Stimulated activated CD8-positive, alpha-beta memory T cell treated with anti-CD3 and anti-CD28 coated beads, Interleukin-7, amount 100 ng/mL, for 4 hours (primary cell): Measurements from ENCODE around the gene MRPS7.
A peak's percentile ranks its signal among the peaks of the same experiment; 100 is the strongest.
"Not testable (repeated sequence)": the region's sequence is repeated elsewhere in the genome, so short reads cannot be mapped to it uniquely, and the experiment has no call there.

Experiments
- DNase-seq, 2 donors: peaks; one replicate each; pipeline ENCODE4 v3.0.0-alpha.2; 2020; ENCODE audit warnings: low read depth in 2 of 2

Gene MRPS7

DNA sequence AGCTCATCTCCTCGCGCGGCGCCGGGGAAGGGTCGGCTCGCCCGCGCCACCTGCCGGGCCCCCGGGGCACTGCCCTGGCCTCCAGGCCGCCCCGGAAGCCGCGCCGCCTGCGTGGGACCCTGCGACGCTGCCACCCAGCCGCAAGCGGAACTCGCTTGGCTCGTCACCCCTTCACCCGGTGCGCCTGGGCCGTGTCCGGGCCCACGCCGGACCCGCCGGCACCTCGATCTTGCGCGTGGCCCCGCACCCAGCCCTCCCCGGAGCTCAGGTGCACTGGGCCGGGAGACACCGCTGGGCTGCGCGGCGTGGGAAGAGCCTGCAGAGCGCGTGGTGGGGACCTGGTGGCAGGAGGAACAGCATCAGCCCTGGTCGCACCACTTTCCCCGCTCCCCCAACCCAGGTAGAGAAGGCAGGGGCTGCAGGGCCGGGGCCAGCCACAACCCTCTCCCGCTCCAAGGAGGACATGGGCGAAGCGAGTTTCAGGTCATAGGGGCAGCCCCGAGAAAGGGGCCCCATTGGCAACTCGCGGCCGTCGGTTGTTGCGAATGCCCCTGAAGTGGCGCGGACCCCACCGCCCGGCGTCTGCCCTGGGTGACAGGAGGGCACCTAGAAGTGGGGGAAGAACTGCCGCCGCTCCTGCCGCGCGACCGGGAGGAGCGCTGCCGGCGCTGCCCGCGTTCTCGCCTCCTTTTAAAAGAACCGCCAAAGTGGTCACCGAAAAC is 9.7 kb downstream of the MRPS7 start:
- peak; percentile 66 to 85 for DNase-seq

DNA sequence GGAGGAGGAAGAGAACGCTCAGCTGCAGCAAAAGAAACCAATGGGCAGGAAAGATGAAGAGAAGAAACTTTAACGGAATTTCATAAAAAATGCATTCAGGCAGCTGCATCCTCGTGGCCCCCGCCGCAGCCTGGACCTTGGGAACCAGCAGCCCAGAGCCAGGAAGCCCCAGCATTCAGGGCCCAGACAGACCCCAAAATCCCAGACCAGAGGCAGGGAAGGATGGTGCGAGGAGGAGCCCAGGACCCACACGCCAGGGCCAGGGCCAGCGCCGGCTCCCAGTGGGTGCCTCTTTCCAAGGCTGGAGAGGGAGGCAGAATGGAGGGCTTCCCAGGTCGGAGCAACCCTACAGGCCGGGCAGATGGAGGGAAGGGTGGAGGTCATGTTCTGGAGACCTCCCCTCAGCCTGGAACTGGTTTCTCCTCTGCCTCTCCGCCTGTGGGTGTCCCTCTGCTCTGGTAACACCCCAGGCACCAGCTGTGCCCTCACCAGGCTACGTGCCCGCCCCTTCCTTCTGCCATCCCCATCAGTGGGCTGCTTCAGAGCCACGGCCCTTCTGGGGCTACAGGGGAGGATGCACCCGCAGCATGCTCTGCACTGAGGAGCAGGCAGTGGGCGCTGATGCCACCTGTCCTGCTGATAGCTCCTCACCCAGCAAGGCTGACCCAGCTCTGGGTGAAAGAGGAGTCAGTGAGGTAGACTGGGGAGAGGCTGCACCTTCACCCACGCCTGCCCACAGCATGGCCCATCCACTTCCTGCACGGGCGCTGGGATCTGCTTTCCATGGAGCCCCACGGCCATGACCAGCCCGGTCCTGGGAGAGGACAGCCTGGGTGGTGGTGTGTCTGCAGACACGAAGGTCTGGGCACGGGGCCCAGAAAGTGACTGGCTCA is 10.5 kb downstream of the MRPS7 start:
- DNase-seq = no peak

DNA sequence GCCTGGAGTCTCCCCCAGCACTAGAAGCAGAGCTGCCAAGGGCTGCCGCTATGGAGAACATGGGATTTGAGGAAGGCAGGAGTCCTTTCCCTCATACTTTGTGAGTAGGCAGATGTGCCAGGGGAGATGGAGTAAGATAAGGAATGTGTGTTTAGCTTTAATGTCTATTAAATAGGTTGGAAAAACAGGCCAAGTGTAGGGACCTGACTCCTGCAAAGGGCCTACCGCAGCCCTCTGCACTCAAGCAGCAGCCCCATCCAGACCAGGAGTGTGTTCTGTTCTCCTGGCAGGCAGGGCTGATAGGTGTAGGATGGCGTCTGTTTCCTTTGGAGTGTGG is 11.1 kb downstream of the MRPS7 start:
- no peak for DNase-seq

DNA sequence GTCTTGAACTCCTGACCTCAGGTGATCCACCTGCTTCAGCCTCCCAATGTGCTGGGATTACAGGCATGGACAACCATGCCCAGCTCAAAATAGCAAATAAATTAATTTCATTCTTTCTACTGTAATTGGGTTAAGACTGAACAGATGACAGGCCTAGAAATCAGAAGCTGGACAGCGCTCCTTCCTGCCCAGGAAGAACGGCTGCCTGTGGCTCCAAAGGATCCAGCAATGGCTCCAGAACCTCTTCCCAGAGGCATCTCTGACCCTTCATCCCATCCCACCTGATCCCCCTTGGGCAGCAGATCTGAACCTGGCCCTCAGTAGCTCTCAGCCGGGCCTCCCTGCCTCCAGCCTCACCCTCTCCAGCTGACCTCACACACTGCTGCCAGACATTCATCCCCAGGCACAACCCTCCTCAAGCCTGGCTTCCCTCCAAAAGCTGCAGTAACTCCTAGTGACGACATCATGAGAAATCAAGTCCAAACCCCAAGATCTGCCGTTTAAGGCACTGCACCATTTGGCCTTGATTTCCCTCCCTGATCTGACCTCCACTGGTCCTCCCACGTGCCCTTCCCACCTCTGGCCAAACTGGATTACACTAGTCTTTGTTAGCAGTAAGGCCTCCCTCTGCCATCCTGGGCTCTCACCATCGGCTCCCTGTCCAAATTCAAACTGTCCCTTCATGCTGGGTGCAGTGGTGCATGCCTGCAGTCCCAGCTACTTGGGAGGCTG is 12.5 kb downstream of the MRPS7 start:
- DNase-seq = no peak

DNA sequence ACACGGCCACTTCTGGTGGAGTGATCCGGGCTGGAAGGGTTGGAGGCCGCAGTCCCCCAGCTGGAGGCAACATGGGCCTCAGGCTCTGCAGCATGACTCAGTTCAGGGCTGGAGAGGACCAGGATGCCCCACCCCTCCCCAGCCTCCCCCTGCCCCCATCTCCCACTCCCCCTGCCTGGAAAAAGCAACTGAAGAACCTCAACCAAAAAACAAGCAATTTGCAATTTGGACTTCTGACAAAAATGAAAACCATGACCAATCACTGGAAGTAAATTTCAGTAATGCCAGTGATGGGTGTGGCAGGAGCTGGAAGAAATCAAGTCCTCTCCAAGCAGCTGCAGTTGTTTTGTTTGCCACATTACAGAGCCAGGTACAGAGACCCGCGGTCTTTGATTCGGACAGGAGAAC is 16.0 kb downstream of the MRPS7 start:
- no peak for DNase-seq

DNA sequence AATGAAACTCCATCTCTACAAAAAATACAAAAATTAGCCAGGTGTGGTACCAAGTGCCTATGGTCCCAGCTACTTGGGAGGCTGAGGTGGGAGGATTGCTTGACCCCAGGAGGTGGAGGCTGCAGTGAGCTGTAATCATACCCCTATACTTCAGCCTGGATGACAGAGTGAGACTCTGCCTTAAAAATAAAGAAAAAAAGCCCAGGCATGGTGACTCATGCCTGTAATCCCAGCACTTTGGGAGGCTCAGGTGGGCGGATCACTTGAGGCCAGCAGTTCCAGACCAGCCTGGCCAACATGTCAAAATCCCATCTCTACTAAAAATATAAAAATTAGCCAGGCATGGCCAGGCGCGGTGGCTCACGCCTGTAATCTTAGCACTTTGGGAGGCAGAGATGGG is 18.5 kb downstream of the MRPS7 start:
- not testable (repeated sequence) for DNase-seq

DNA sequence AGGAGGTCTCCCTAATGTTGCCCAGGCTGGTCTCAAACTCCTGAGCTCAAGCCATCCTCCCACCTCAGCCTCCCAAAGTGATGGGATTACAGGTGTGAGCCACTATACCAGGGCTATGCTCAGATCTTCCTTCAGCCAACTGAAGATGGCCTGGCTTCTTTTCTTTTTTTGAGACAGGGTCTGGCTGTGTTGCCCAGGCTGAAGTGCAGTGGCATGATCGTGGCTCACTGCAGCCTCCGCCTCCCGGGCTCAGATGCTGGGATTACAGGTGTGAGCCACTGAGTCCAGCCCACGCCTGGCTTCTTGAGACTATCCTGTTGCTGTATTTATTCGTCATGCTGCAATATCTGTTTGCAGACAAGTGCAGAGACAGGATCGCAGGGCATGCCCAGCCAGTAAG is 23.4 kb downstream of the MRPS7 start:
- no peak for DNase-seq

DNA sequence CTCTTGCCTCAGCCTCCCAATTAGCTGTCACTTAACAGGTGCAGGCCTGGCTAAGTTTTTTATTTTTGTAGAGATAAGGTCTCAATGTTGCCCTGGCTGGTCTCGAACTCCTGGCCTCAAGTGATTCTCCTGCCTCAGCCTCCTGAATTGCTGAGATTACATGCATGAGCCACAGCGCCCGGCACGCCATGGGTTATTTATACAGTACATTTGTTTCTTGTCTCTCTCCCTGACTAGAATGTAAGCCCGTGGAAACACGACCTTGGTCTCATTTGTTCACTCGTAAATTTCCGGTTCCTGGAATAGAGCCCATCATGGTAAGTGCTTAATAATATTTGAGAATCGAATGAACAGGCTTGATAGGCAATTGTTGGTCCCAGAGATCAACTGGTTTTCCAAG is 25.5 kb downstream of the MRPS7 start:
- DNase-seq = no peak

DNA sequence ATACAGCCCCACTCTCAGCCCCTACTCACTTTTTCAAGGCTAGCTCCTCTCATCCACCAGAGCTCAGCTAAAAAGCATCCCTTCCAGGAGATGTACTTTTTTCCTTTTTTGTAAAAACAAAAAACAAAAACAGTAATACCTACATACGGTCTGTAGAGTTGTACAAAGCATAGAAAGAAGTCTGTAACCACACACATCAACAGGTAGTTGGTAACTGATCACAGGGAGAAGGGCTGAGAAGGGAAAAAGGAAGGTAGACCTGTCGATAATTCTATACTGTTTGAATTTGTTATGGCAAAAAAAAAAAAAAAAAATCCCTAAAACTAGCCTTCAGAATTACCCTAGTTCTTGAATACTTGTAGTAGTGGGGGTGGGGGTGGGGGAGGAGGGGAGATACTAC is 26.7 kb downstream of the MRPS7 start:
- no peak for DNase-seq

DNA sequence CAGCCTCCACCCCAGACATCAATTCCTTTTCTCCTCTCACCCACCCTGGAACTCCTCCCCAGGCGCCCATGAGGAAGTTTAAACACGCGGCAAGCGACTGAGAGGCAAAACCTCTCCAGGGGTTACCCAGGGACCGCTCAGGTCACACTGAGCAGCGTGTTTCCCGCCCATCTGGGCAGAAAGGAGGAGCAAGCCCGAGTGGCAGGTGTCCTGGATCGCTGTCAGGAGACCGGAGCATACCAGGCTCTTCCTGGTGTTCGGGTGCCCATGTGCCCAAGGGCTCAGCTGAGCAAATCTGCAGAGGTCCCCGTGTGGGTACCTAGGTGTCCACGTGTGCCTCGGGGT is 27.1 kb downstream of the MRPS7 start:
- DNase-seq = peak; percentile 12 to 24

DNA sequence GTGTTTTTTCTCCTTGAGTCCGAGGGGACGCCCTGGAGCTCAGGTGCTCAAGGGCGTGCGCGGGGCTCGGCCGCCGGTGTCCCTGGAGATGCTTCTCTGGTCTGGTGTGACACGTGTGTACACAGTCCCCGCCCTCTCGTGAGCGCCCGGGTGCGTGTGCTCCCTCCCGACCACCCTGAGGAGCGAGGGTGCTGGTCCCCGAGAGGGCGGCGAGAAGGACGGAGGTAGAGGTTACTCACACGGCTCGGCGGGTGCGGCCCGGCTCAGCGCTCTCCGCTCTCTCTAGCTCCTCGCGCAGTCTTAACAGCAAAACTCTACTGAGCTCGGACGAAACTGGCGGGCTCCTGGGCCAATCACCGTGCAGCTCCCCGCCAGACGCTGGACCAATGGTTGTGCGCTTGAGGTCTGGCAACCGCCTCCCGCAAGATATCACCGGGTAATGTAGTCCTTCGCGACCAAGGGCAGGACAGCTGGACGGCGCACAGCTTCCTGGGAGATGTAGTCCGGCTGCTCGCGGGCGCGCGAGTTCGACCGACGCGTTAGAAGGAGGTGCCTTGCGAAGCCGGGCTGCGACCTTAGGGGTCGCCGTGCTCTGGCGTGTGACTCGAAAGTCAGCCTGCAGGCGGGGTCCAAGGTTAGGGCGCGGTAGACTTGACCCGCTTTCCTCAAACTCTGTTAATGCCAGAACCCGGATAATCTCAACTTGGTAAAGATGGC is 27.6 kb downstream of the MRPS7 start, which contains the start of gene SLC25A19:
Gene SLC25A19, minus strand, starts transcription at position 319 of the 717 bp plus-strand sequence. CDS start 2,669 bp downstream, outside the sequence.
- peak; percentile 96 to 97 for DNase-seq

DNA sequence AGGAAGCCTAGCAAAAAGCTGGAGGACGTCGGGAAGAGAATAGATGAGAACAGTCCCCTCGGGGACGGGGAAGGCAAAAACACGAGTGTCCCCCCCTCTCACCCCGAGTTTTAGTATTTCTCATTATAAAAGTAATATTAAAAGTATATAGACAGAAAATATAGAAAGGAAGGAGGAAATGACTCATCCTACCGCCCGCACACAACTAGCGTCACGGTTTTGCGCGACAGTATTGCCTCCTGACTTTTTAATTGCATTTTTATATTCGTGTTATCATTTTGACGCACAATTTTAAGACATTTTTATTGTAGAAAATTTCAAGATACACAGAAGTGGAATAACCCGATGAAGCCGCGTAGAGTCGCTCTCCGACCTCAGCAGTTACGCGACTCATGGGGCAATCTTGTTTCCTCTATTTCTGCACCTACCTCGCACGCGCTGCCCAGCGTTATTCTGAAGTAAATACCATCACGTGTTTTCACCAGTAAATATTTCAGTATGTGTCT is 28.2 kb downstream of the MRPS7 start:
- peak; percentile 56 to 62 for DNase-seq

DNA sequence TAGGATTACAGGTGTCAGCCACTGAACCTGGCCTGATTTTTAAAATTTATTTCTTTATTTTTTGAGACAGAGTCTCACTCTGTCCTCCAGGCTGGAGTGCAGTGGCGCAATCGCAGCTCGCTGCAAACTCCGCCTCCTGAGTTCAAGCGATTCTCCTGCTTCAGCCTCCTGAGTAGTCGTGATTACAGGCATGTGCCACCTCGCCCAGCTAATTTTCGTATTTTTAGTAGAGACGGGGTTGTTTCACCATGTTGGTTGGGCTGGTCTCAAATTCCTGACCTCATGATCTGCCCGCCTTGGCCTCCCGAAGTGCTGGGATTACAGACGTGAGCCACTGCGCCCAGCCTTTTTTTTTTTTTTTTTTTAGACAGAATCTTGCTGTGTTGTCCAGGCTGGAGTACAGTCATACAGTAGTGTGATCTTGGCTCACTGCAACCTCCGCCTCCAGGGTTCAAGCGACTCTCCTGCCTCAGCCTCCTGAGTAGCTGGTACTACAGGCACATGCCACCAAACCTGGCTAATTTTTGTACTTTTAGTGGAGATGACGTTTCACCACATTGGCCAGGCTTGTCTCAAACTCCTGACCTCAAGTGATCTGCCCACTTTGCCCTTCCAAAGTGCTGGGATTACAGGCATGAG is 31.2 kb downstream of the MRPS7 start:
- DNase-seq = not testable (repeated sequence)

DNA sequence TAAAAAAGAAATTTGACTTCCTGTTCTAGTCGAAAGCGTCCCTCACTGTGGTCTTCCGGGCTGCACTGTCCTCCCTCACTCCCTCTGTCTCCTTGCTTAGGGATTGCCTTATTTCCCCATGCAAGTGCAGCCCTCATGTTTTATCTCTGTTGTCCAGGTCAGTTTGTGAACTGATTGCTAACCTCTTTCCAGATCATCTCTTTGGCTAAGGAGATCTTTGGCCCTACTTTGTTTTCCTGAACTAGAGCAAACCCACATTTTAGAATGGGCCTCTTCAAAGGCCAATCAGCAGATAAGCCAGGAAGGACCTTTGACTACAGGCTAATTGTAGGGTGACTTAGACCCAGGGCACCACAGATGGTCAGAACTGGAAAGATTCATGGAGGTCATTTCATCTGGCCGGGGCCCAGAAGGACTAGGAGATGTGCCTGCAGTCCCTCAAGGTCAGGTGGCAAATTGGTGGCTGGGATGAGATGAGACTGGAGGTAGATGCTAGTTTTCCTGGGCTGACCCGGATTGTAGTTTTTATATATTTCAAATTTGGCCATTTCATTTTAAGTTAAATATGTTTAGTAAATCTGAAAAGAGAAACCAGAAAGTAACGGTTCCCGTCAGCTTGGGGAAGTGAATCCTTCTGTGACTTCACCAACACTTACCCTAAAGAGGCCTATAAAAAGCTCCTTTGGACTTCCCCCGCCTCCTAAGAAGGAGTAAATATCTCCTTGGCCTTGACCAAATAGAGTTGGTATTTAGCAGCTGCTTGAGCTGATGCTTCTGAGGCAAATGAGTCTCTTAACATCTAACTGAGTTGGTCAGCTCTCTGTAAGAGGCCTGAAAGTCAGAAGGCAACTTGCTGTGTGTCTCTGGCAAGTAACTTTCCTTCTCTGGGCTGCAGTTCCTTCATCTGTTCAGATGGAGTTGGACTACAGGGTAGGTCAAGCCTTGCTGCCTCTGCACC is 33.8 kb downstream of the MRPS7 start:
- no peak for DNase-seq

DNA sequence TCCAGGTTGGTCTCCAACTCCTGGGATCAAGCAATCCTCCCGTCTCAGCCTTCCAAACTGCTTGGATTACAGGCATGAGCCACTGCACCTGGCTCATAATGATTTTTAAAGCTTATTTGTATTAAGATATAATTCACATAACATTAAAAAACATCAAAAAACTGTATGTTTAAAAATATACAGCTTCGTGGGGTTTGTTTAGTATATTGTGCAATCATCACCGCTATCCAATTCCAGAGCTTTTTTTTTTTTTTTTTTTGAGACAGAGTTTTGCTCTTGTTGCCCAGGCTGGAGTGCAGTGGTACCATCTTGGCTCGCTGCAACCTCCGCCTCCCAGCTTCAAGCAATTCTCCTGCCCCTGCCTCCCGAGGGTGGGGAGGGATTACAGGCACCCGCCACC is 38.6 kb downstream of the MRPS7 start:
- DNase-seq = no peak

DNA sequence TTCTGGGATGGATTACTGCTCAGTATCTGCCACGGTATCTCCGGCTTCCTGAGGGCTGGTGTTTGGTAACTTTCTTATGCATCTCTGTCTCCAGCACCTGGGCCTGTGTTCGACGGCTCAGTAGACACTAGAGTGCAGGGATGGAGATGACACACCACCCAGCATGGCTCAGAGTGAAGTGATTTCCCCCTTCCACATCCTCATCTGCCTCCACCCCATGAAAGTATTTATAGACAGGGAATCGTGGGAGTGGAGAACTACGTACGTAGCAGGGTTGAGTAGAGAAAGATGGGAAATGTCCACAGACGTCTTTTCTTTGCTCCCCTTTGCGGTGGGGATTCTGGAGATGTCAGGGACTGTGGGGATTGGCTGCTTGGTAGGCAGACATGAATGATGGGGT is 39.4 kb downstream of the MRPS7 start:
- no peak for DNase-seq

DNA sequence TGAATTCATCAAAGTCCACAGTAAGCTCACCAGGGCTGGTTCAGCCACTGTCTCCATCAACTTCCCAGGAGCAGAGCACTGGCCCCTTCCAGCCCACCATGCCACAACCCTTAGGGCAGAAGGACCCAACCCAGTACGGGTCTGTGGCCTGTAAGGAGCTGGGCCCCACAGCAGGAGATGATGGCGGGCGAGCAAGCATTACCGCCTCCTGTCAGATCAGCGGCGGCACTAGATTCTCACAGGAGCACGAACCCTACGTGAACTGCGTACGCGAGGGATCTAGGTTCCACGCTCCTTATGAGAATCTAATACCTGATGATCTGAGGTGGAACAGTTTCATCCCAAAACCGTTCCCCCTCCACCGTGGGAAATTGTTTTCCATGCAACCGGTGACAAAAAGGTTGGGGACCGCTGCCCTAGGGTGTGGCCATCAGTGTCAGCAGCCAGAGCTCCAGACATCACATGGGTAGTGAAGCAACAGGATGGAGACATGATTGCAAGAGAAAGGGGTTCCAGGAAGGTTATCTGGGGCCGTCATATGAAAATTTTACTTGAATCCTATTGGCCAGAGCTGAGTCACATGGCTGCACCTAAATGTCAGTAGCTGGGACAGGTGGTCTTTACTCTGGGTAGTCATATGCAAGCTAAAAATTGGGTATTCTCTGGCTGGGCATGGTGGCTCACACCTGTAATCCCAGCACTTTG is 40.0 kb downstream of the MRPS7 start:
- no peak for DNase-seq

DNA sequence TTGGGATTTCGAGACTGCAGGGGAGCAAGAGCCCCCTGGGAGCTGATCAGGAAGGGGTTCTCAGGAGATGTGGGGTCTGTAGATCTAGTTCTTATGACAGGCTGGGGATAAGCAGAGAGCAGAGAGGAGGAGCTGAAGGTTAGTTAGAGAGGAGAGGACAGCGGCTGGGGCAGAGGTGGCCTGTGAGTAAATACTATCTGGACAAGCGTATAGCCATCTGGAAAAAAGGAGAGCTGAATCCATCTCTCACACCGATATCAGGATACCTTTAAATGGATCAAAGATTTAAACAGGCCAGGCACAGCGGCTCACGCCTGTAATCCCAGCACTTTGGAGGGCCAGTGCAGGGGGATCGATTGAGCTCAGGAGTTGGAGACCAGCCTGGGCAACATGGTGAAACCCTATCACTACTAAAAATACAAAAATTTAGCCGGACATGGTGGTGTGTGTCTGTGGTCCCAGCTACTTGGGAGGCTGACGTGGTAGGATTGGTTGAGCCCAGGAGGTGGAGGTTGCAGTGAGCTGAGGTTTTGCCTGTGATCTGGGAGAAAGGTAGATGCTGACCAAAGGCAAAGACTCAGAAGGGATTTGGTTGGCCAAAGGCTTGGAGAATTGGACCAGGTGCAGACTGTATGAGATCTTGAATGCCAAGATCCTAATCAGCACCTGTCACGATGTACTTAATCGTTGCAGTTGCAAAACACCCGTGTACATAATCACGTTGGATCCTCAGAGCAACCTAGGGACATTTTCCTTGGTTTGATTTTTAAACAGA is 46.5 kb downstream of the MRPS7 start:
- no peak for DNase-seq
